GM12878 (cell line): ENCODE data around the gene CST8. TPM values are rescaled to one million over a fixed set of nuclear protein-coding genes. Genes with fewer than 3 reads are reported as not detected.

Source experiments
- ATAC-seq: fragments of 200-7000 bp; cut with Tn5 transposase; 3 replicates; pipeline ENCODE4 v1.9.1; 2020; ENCODE audit warnings: mild to moderate bottlenecking, moderate library complexity
- BruUV-seq: library from RNA; stranded (reverse); fragments of 400-500 nt; replicated peaks from 2 replicates; lab custom pipeline; 2021; lab: Mats Ljungman, UMichigan
- CTCF ChIA-PET: fragments of 300-600 bp; sonication (Branson Sonifier 250); formaldehyde crosslinking; extraction: SDS; loops from one replicate; lab custom pipeline; 2021; ENCODE audit warnings: inconsistent platforms; lab: Yijun Ruan, JAX
- POLR2A ChIA-PET: fragments of 350-600 bp; formaldehyde crosslinking; extraction: SDS; loops from one replicate; lab custom pipeline; 2021; ENCODE audit warnings: inconsistent platforms; lab: Charles Lee
- RAD21 ChIA-PET: fragments of 300-600 bp; sonication (Branson Sonifier 250); formaldehyde crosslinking; loops from one replicate; lab custom pipeline; 2023; ENCODE audit warnings: antibody characterized with exemption; ENCODE audit not compliant: unreplicated experiment; lab: Charles Lee
- SMC1A ChIA-PET: fragments of 300-600 bp; sonication (Branson Sonifier 250); formaldehyde crosslinking; loops from one replicate; lab custom pipeline; 2023; ENCODE audit not compliant: unreplicated experiment, uncharacterized antibody; lab: Charles Lee
- DNase-seq: peaks from one replicate; pipeline ENCODE4 v3.0.0-alpha.2; 2011; ENCODE audit warnings: low read depth, low spot score
- FAIRE-seq: peaks from 3 replicates; lab custom pipeline; 2011; peaks lifted over from hg19 to GRCh38; lab: Jason Lieb, UNC
- H2AFZ ChIP-seq: 2 replicates; pipeline ENCODE4 v1.6.0; 2011; ENCODE audit warnings: low read depth, low read length, control low read depth; ENCODE audit not compliant: control insufficient read depth
- H3K27ac ChIP-seq: 2 replicates; pipeline ENCODE4 v1.5.1; 2011; ENCODE audit warnings: control low read depth; ENCODE audit not compliant: control insufficient read depth, insufficient read depth
- H3K27me3 ChIP-seq, 2 experiments: replicated peaks in 1 of 2; 2 replicates each; pipeline versions ENCODE4 v1.6.0 to v1.6.1; 2011; ENCODE audit warnings: low read length in 1 of 2; ENCODE audit not compliant: control insufficient read depth in 2 of 2, insufficient read depth in 2 of 2
- H3K36me3 ChIP-seq, 2 experiments: 2 replicates each; pipeline ENCODE4 v1.5.1; 2011; ENCODE audit warnings: low read length in 1 of 2; ENCODE audit not compliant: control insufficient read depth in 2 of 2, insufficient read depth in 2 of 2
- H3K4me1 ChIP-seq: 2 replicates; pipeline ENCODE4 v1.6.1; 2011; ENCODE audit warnings: mild to moderate bottlenecking, low read length, moderate library complexity, mixed read lengths; ENCODE audit not compliant: control insufficient read depth, insufficient read depth
- H3K4me2 ChIP-seq: 2 replicates; pipeline ENCODE4 v1.6.0; 2011; ENCODE audit warnings: control low read depth; ENCODE audit not compliant: control insufficient read depth, insufficient read depth
- H3K4me3 ChIP-seq: fragments of 200-600 bp; sonication (generic); 2 replicates; pipeline ENCODE4 v1.5.1; 2016
- H3K79me2 ChIP-seq: 2 replicates; pipeline ENCODE4 v1.6.0; 2011; ENCODE audit warnings: low read length; ENCODE audit not compliant: control insufficient read depth, insufficient read depth
- H3K9ac ChIP-seq: 2 replicates; pipeline ENCODE4 v1.8.0; 2011; ENCODE audit warnings: low read length, control low read depth, mixed read lengths; ENCODE audit not compliant: control insufficient read depth, insufficient read depth
- H3K9me3 ChIP-seq: replicated peaks from 3 replicates; pipeline ENCODE4 v1.5.1; 2011; ENCODE audit warnings: mild to moderate bottlenecking, low read length; ENCODE audit not compliant: control insufficient read depth, insufficient read depth
- H4K20me1 ChIP-seq: 2 replicates; pipeline ENCODE4 v1.6.0; 2011; ENCODE audit not compliant: control insufficient read depth, insufficient read depth
- BHLHE40 ChIP-seq, 2 experiments: fragments of 450-650 bp in 1 of 2; IDR thresholded peaks; 2 replicates each; pipeline ENCODE4 v1.6.1; 2011 to 2017; ENCODE audit warnings: low read depth in 2 of 2, borderline replicate concordance in 1 of 2, improper control_type of control experiment in 1 of 2, low read length in 1 of 2, mild to moderate bottlenecking in 1 of 2
- CBFB ChIP-seq: IDR thresholded peaks from 2 replicates; pipeline ENCODE4 v1.6.1; 2016; ENCODE audit warnings: antibody characterized with exemption, low read depth
- CHD4 ChIP-seq: fragments of 200-600 bp; sonication (generic); IDR thresholded peaks from 2 replicates; pipeline ENCODE4 v1.6.1; 2016; ENCODE audit warnings: mild to moderate bottlenecking
- CREM ChIP-seq: IDR thresholded peaks from 2 replicates; pipeline ENCODE4 v1.6.1; 2014; ENCODE audit warnings: antibody characterized with exemption, low read depth
- EED ChIP-seq: sonication (generic); IDR thresholded peaks from 2 replicates; pipeline ENCODE4 v1.6.1; 2016; ENCODE audit warnings: antibody characterized with exemption, low read depth
- JUND ChIP-seq: IDR thresholded peaks from 2 replicates; pipeline ENCODE4 v1.6.1; 2012; ENCODE audit warnings: low read depth, mild to moderate bottlenecking, low read length, improper control_type of control experiment, moderate library complexity
- KLF5 ChIP-seq: fragments of 450-650 bp; IDR thresholded peaks from 2 replicates; pipeline ENCODE4 v1.6.1; 2014; ENCODE audit warnings: mild to moderate bottlenecking; ENCODE audit not compliant: partially characterized antibody
- MTA2 ChIP-seq: fragments of 450-650 bp; IDR thresholded peaks from 2 replicates; pipeline ENCODE4 v1.6.1; 2016; ENCODE audit warnings: low read depth, mild to moderate bottlenecking, moderate library complexity
- NR2F1 ChIP-seq: fragments of 450-650 bp; conservative IDR thresholded peaks from 2 replicates; pipeline ENCODE4 v1.6.1; 2017; ENCODE audit warnings: mild to moderate bottlenecking
- PML ChIP-seq: IDR thresholded peaks from 2 replicates; pipeline ENCODE4 v1.6.1; 2012; ENCODE audit warnings: low read length, inconsistent platforms
- SUZ12 ChIP-seq: fragments of 200-600 bp; sonication (generic); IDR thresholded peaks from one replicate; pipeline ENCODE4 v1.6.1; 2018; ENCODE audit warnings: antibody characterized with exemption, mild to moderate bottlenecking; ENCODE audit not compliant: unreplicated experiment
- TCF3 ChIP-seq: IDR thresholded peaks from 2 replicates; pipeline ENCODE4 v1.6.1; 2012; ENCODE audit warnings: low read depth, mild to moderate bottlenecking, low read length, borderline replicate concordance; ENCODE audit not compliant: insufficient read depth
- YBX1 ChIP-seq: fragments of 450-650 bp; IDR thresholded peaks from 2 replicates; pipeline ENCODE4 v1.6.1; 2016; ENCODE audit warnings: antibody characterized with exemption
- WGBS: methylation state at CpG from one replicate; pipeline ENCODE4 v1.1.6; 2016; ENCODE audit warnings: low lambda C conversion rate; ENCODE audit not compliant: insufficient replicate concordance, insufficient coverage; ENCODE audit errors: missing lambda C conversion rate; 5-methylcytosine and 5-hydroxymethylcytosine counted together
- in situ Hi-C: fragments of 300-500 bp; cut with MboI; formaldehyde crosslinking; loops from 9 replicates; pipeline ENCODE4 v1.14.3; 2018; ENCODE audit warnings: mixed read lengths
- intact Hi-C: fragments of 100-400 bp; cut with micrococcal nuclease; formaldehyde crosslinking; loops from one replicate; pipeline ENCODE4 v1.14.2; 2022; ENCODE audit not compliant: unreplicated experiment
- polyA plus RNA-seq, 11 experiments: library from polyadenylated mRNA; depleted of rRNA in 4 of 11; unstranded in 6 of 11; stranded (reverse) in 5 of 11; fragments of >200 nt; fragmentation: Nextera tagmentation in 4 of 11; fragmentation: Illumina TruSeq in 1 of 11; extraction: Ambion mirVana in 4 of 11; extraction: Trizol in 1 of 11; gene quantifications; 1 replicate in 1 of 11; 2 replicates in 10 of 11; pipeline versions ENCODE4 v1.2.1 to v1.2.3, GENCODE V29; 2011 to 2016; ENCODE audit warnings: inconsistent platforms in 2 of 11, missing spikeins in 2 of 11, low read depth in 1 of 11
- total RNA-seq, 4 experiments: library from RNA; depleted of rRNA in 3 of 4; stranded (reverse); fragments of >200 nt in 3 of 4; fragmentation: Illumina TruSeq in 1 of 4; extraction: Trizol in 1 of 4; gene quantifications; 2 replicates each; pipeline versions ENCODE4 v1.2.1 to v1.2.3, GENCODE V29; 2013 to 2021
- TF ChIP-seq, protein P1 (sequence below): fragments of 150-350 bp; IDR thresholded peaks from 2 replicates; pipeline ENCODE4 v1.6.1; 2016; ENCODE audit warnings: low read depth, low read length

The CST8 gene
- total and polyA plus RNA-seq, 10 of the 15 experiments (the other 5 are each of a cell fraction or from before 2014, with no cell fraction given): not detected

GRCh38 chr20:23510000-23510590 lies 19.2 kb downstream of the CST8 start:
- Histone ChIP-seq H3K9ac (no peak overlapping the region), H3K4me2 (no peak overlapping the region), H4K20me1 (no peaks in the 10 kb centered on the region), H3K9me3 (peaks cover 3% of the 10 kb centered on the region; the same call in 2 of the 3 replicates), H3K4me1 (no peaks in the 10 kb centered on the region), H3K4me3 (no peak overlapping the region), H3K36me3 (no peaks in the 10 kb centered on the region), H3K27me3 (no peaks in the 10 kb centered on the region), H3K27ac (no peak overlapping the region), H3K79me2 (no peaks in the 10 kb centered on the region), H2AFZ (no peak overlapping the region)
- ChIA-PET POLR2A (no interaction called here), RAD21 (no interaction called here), SMC1A (no interaction called here), CTCF (no interaction called here)
- BruUV-seq: no TSS peak
- no peak for ATAC-seq
- no peak for DNase-seq
- 54% methylated on average over 9 of the region's 12 CpGs for WGBS
- intact Hi-C loops (no loop called here), in situ Hi-C loops (no loop called here)
- no peak for TF ChIP-seq BHLHE40 (IDR thresholded peaks at IDR 0.05; ENCODE audit: borderline replicate concordance in 1 of 2, low read depth in 2 of 2, low read length in 1 of 2)
- TF ChIP-seq CBFB: no peak
- no peak for TF ChIP-seq PML
- no peak for TF ChIP-seq CREM
- TF ChIP-seq, protein P1, sequence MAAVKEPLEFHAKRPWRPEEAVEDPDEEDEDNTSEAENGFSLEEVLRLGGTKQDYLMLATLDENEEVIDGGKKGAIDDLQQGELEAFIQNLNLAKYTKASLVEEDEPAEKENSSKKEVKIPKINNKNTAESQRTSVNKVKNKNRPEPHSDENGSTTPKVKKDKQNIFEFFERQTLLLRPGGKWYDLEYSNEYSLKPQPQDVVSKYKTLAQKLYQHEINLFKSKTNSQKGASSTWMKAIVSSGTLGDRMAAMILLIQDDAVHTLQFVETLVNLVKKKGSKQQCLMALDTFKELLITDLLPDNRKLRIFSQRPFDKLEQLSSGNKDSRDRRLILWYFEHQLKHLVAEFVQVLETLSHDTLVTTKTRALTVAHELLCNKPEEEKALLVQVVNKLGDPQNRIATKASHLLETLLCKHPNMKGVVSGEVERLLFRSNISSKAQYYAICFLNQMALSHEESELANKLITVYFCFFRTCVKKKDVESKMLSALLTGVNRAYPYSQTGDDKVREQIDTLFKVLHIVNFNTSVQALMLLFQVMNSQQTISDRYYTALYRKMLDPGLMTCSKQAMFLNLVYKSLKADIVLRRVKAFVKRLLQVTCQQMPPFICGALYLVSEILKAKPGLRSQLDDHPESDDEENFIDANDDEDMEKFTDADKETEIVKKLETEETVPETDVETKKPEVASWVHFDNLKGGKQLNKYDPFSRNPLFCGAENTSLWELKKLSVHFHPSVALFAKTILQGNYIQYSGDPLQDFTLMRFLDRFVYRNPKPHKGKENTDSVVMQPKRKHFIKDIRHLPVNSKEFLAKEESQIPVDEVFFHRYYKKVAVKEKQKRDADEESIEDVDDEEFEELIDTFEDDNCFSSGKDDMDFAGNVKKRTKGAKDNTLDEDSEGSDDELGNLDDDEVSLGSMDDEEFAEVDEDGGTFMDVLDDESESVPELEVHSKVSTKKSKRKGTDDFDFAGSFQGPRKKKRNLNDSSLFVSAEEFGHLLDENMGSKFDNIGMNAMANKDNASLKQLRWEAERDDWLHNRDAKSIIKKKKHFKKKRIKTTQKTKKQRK: no peak
- TF ChIP-seq NR2F1: no peak
- TF ChIP-seq MTA2: no peak
- TF ChIP-seq KLF5: no peak
- no peak for TF ChIP-seq SUZ12
- no peak for TF ChIP-seq EED
- no peak for TF ChIP-seq JUND
- no peak for TF ChIP-seq CHD4
- no peak for TF ChIP-seq YBX1
- TF ChIP-seq TCF3: no peak
- FAIRE-seq: no peak
